C4-2B (cell line): ENCODE results near the gene MAGI2.
"Not testable (repeated sequence)": the region's sequence is repeated elsewhere in the genome, so short reads cannot be mapped to it uniquely, and the experiment has no call there.

Experiments used
- ZFX ChIP-seq: fragments of 450-650 bp; IDR thresholded peaks from 2 replicates; pipeline ENCODE4 v1.6.1; 2017
- TF ChIP-seq, protein P1 (sequence below): fragments of 450-650 bp; conservative IDR thresholded peaks from 2 replicates; pipeline ENCODE4 v1.5.1; 2017; ENCODE audit warnings: mild to moderate bottlenecking

DNA sequence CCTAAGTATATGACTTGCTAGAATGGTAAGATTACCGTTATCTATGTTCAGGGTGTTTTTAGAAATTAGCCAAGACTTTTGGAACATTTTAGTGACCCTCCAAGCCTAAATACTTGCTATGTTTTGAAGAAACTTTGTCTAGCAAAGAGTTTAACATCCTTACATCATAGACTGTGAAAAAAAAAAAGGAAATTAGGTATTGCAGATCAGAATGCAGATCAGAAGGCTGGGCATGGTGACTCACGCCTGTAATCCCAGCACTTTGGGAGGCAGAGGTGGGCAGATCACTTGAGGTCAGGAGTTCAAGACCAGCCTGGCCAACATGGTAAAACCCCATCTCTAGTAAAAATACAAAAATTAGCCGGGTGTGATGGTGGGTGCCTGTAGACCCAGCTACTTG is 10.7 kb downstream of the MAGI2 start:
- TF ChIP-seq, protein P1, sequence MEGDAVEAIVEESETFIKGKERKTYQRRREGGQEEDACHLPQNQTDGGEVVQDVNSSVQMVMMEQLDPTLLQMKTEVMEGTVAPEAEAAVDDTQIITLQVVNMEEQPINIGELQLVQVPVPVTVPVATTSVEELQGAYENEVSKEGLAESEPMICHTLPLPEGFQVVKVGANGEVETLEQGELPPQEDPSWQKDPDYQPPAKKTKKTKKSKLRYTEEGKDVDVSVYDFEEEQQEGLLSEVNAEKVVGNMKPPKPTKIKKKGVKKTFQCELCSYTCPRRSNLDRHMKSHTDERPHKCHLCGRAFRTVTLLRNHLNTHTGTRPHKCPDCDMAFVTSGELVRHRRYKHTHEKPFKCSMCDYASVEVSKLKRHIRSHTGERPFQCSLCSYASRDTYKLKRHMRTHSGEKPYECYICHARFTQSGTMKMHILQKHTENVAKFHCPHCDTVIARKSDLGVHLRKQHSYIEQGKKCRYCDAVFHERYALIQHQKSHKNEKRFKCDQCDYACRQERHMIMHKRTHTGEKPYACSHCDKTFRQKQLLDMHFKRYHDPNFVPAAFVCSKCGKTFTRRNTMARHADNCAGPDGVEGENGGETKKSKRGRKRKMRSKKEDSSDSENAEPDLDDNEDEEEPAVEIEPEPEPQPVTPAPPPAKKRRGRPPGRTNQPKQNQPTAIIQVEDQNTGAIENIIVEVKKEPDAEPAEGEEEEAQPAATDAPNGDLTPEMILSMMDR = not testable (repeated sequence)
- not testable (repeated sequence) for TF ChIP-seq ZFX
